GM12878 (cell line): Measurements from ENCODE around the gene E2F2. TPM values are rescaled to one million over a fixed set of nuclear protein-coding genes. Genes with fewer than 3 reads are reported as not detected.
A peak's percentile ranks its signal among the peaks of the same experiment; 100 is the strongest.

ENCODE experiments used
- ATAC-seq: fragments of 200-7000 bp; cut with Tn5 transposase; 3 replicates; pipeline ENCODE4 v1.9.1; 2020; ENCODE audit warnings: mild to moderate bottlenecking, moderate library complexity
- BruUV-seq: library from RNA; stranded (reverse); fragments of 400-500 nt; replicated peaks from 2 replicates; lab custom pipeline; 2021; lab: Mats Ljungman, UMichigan
- CTCF ChIA-PET: fragments of 300-600 bp; sonication (Branson Sonifier 250); formaldehyde crosslinking; extraction: SDS; loops from one replicate; lab custom pipeline; 2021; ENCODE audit warnings: inconsistent platforms; lab: Yijun Ruan, JAX
- POLR2A ChIA-PET: fragments of 350-600 bp; formaldehyde crosslinking; extraction: SDS; loops from one replicate; lab custom pipeline; 2021; ENCODE audit warnings: inconsistent platforms; lab: Charles Lee
- RAD21 ChIA-PET: fragments of 300-600 bp; sonication (Branson Sonifier 250); formaldehyde crosslinking; loops from one replicate; lab custom pipeline; 2023; ENCODE audit warnings: antibody characterized with exemption; ENCODE audit not compliant: unreplicated experiment; lab: Charles Lee
- SMC1A ChIA-PET: fragments of 300-600 bp; sonication (Branson Sonifier 250); formaldehyde crosslinking; loops from one replicate; lab custom pipeline; 2023; ENCODE audit not compliant: unreplicated experiment, uncharacterized antibody; lab: Charles Lee
- DNase-seq: peaks from one replicate; pipeline ENCODE4 v3.0.0-alpha.2; 2011; ENCODE audit warnings: low read depth, low spot score
- FAIRE-seq: peaks from 3 replicates; lab custom pipeline; 2011; peaks lifted over from hg19 to GRCh38; lab: Jason Lieb, UNC
- H2AFZ ChIP-seq: 2 replicates; pipeline ENCODE4 v1.6.0; 2011; ENCODE audit warnings: low read depth, low read length, control low read depth; ENCODE audit not compliant: control insufficient read depth
- H3K27ac ChIP-seq: 2 replicates; pipeline ENCODE4 v1.5.1; 2011; ENCODE audit warnings: control low read depth; ENCODE audit not compliant: control insufficient read depth, insufficient read depth
- H3K27me3 ChIP-seq, 2 experiments: replicated peaks in 1 of 2; 2 replicates each; pipeline versions ENCODE4 v1.6.0 to v1.6.1; 2011; ENCODE audit warnings: low read length in 1 of 2; ENCODE audit not compliant: control insufficient read depth in 2 of 2, insufficient read depth in 2 of 2
- H3K36me3 ChIP-seq, 2 experiments: 2 replicates each; pipeline ENCODE4 v1.5.1; 2011; ENCODE audit warnings: low read length in 1 of 2; ENCODE audit not compliant: control insufficient read depth in 2 of 2, insufficient read depth in 2 of 2
- H3K4me1 ChIP-seq: 2 replicates; pipeline ENCODE4 v1.6.1; 2011; ENCODE audit warnings: mild to moderate bottlenecking, low read length, moderate library complexity, mixed read lengths; ENCODE audit not compliant: control insufficient read depth, insufficient read depth
- H3K4me2 ChIP-seq: 2 replicates; pipeline ENCODE4 v1.6.0; 2011; ENCODE audit warnings: control low read depth; ENCODE audit not compliant: control insufficient read depth, insufficient read depth
- H3K4me3 ChIP-seq: fragments of 200-600 bp; sonication (generic); 2 replicates; pipeline ENCODE4 v1.5.1; 2016
- H3K79me2 ChIP-seq: 2 replicates; pipeline ENCODE4 v1.6.0; 2011; ENCODE audit warnings: low read length; ENCODE audit not compliant: control insufficient read depth, insufficient read depth
- H3K9ac ChIP-seq: 2 replicates; pipeline ENCODE4 v1.8.0; 2011; ENCODE audit warnings: low read length, control low read depth, mixed read lengths; ENCODE audit not compliant: control insufficient read depth, insufficient read depth
- H3K9me3 ChIP-seq: replicated peaks from 3 replicates; pipeline ENCODE4 v1.5.1; 2011; ENCODE audit warnings: mild to moderate bottlenecking, low read length; ENCODE audit not compliant: control insufficient read depth, insufficient read depth
- H4K20me1 ChIP-seq: 2 replicates; pipeline ENCODE4 v1.6.0; 2011; ENCODE audit not compliant: control insufficient read depth, insufficient read depth
- EGR1 ChIP-seq, 2 experiments: IDR thresholded peaks; 1 replicate in 1 of 2; 2 replicates in 1 of 2; pipeline ENCODE4 v1.6.1; 2011 to 2012; ENCODE audit warnings: low read depth in 2 of 2, low read length in 2 of 2, borderline replicate concordance in 1 of 2, mild to moderate bottlenecking in 1 of 2, moderate library complexity in 1 of 2
- NFXL1 ChIP-seq: fragments of 450-650 bp; IDR thresholded peaks from 2 replicates; pipeline ENCODE4 v1.6.1; 2017; ENCODE audit warnings: antibody characterized with exemption, mild to moderate bottlenecking, borderline replicate concordance
- WGBS: methylation state at CpG from one replicate; pipeline ENCODE4 v1.1.6; 2016; ENCODE audit warnings: low lambda C conversion rate; ENCODE audit not compliant: insufficient replicate concordance, insufficient coverage; ENCODE audit errors: missing lambda C conversion rate; 5-methylcytosine and 5-hydroxymethylcytosine counted together
- in situ Hi-C: fragments of 300-500 bp; cut with MboI; formaldehyde crosslinking; loops from 9 replicates; pipeline ENCODE4 v1.14.3; 2018; ENCODE audit warnings: mixed read lengths
- intact Hi-C: fragments of 100-400 bp; cut with micrococcal nuclease; formaldehyde crosslinking; loops from one replicate; pipeline ENCODE4 v1.14.2; 2022; ENCODE audit not compliant: unreplicated experiment
- polyA plus RNA-seq, 11 experiments: library from polyadenylated mRNA; depleted of rRNA in 4 of 11; unstranded in 6 of 11; stranded (reverse) in 5 of 11; fragments of >200 nt; fragmentation: Nextera tagmentation in 4 of 11; fragmentation: Illumina TruSeq in 1 of 11; extraction: Ambion mirVana in 4 of 11; extraction: Trizol in 1 of 11; gene quantifications; 1 replicate in 1 of 11; 2 replicates in 10 of 11; pipeline versions ENCODE4 v1.2.1 to v1.2.3, GENCODE V29; 2011 to 2016; ENCODE audit warnings: inconsistent platforms in 2 of 11, missing spikeins in 2 of 11, low read depth in 1 of 11
- total RNA-seq, 4 experiments: library from RNA; depleted of rRNA in 3 of 4; stranded (reverse); fragments of >200 nt in 3 of 4; fragmentation: Illumina TruSeq in 1 of 4; extraction: Trizol in 1 of 4; gene quantifications; 2 replicates each; pipeline versions ENCODE4 v1.2.1 to v1.2.3, GENCODE V29; 2013 to 2021
- TF ChIP-seq, protein P1 (sequence below): fragments of 450-650 bp; formaldehyde crosslinking; IDR thresholded peaks from 2 replicates; pipeline ENCODE4 v1.4.0; 2022; ENCODE audit warnings: mild to moderate bottlenecking, moderate library complexity
- TF ChIP-seq, protein P2 (sequence below): IDR thresholded peaks from 2 replicates; pipeline ENCODE4 v1.6.1; 2011; ENCODE audit warnings: low read depth, mild to moderate bottlenecking, low read length, moderate library complexity, borderline replicate concordance; ENCODE audit errors: extremely low read depth
- TF ChIP-seq, protein P3 (sequence below): fragments of 450-650 bp; conservative IDR thresholded peaks from 2 replicates; pipeline ENCODE4 v1.6.1; 2017; ENCODE audit warnings: mild to moderate bottlenecking, moderate library complexity

Gene E2F2
- total and polyA plus RNA-seq, 10 of the 15 experiments (the other 5 are each of a cell fraction or from before 2014, with no cell fraction given) = 3.8 to 27.2 (median 14.6) TPM

DNA sequence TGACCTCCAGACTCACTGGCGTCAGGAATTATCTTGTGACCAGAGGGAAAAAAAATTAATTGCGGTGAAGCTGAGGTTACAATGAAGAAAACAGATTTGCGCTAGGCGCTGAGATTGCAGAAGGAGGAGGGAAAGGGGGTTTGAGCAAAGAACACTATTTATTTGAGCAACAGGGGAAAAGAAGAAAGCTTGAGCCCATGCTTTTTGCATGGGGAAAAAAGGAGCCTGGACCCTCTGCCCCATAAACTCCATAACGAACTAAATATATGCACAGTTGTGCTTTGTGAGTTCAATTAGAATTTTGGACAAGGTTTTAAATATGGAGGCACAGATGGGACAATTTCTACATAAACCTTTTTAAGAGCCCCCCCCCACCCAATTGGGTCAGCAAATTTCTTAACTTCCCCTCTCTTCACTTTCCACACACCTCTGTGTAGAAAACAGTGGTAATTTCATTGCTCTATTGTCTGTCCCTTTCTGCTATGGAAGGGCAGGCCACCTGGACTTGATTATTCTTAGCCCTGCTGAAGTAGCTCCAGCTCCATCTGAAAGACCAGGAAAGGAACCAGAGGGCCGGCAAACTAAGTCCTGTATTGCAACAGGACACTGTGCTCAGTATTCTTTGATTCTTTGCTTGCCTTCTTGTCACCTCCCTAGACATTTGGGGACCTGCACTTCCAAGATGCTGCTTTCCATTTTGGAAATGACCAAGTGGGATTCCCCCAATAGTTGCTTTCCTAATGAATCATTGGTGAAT lies 29.1 kb upstream of the E2F2 start:
- H3K4me3 ChIP-seq = peak overlapping the region; percentile 96
- RAD21 ChIA-PET = interaction anchor here (1.2 to 21.6 kb wide), 7 partner anchors 10 to 76 kb away, joined by 4 to 561 read pairs (median 9); no protein-coding TSS in a partner anchor
- ATAC-seq (no peak), FAIRE-seq (no peak), DNase-seq (no peak)
- peak overlapping the region; percentile 61 for H3K27ac ChIP-seq
- no peaks in the 10 kb centered on the region for H3K36me3 ChIP-seq
- peak overlapping the region; percentile 3 for H2AFZ ChIP-seq
- SMC1A ChIA-PET = interaction anchor here (1.0 to 10.6 kb wide), 7 partner anchors 11 to 75 kb away, joined by 3 to 216 read pairs (median 4); no protein-coding TSS in a partner anchor
- H3K27me3 ChIP-seq = no peaks in the 10 kb centered on the region
- POLR2A ChIA-PET = interaction anchor here (0.5 to 9.2 kb wide), 13 partner anchors 8 to 177 kb away, joined by 3 to 206 read pairs (median 12); partner anchors contain the start of gene E2F2
- H3K4me1 ChIP-seq = peaks cover 45% of the 10 kb centered on the region
- intact Hi-C loops (loop anchor here (1.0 to 5.0 kb wide), 3 partner anchors 14 to 41 kb away; no protein-coding TSS in a partner anchor), in situ Hi-C loops (no loop called here)
- no peaks in the 10 kb centered on the region for H4K20me1 ChIP-seq
- TF ChIP-seq, protein P1, sequence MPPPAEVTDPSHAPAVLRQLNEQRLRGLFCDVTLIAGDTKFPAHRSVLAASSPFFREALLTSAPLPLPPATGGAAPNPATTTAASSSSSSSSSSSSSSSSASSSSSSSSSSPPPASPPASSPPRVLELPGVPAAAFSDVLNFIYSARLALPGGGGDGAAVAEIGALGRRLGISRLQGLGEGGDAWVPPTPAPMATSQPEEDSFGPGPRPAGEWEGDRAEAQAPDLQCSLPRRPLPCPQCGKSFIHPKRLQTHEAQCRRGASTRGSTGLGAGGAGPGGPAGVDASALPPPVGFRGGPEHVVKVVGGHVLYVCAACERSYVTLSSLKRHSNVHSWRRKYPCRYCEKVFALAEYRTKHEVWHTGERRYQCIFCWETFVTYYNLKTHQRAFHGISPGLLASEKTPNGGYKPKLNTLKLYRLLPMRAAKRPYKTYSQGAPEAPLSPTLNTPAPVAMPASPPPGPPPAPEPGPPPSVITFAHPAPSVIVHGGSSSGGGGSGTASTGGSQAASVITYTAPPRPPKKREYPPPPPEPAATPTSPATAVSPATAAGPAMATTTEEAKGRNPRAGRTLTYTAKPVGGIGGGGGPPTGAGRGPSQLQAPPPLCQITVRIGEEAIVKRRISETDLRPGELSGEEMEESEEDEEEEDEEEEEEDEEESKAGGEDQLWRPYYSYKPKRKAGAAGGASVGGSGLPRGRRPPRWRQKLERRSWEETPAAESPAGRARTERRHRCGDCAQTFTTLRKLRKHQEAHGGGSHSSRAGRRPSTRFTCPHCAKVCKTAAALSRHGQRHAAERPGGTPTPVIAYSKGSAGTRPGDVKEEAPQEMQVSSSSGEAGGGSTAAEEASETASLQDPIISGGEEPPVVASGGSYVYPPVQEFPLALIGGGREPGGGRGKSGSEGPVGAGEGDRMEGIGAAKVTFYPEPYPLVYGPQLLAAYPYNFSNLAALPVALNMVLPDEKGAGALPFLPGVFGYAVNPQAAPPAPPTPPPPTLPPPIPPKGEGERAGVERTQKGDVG (CRISPR knock-in tag) = no peak
- TF ChIP-seq NFXL1 (no peak), EGR1 (IDR thresholded peaks at IDR 0.05; ENCODE audit: borderline replicate concordance in 1 of 2, low read depth in 2 of 2, low read length in 2 of 2) (no peak)
- TF ChIP-seq, protein P2, sequence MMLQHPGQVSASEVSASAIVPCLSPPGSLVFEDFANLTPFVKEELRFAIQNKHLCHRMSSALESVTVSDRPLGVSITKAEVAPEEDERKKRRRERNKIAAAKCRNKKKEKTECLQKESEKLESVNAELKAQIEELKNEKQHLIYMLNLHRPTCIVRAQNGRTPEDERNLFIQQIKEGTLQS = no peak
- TF ChIP-seq, protein P3, sequence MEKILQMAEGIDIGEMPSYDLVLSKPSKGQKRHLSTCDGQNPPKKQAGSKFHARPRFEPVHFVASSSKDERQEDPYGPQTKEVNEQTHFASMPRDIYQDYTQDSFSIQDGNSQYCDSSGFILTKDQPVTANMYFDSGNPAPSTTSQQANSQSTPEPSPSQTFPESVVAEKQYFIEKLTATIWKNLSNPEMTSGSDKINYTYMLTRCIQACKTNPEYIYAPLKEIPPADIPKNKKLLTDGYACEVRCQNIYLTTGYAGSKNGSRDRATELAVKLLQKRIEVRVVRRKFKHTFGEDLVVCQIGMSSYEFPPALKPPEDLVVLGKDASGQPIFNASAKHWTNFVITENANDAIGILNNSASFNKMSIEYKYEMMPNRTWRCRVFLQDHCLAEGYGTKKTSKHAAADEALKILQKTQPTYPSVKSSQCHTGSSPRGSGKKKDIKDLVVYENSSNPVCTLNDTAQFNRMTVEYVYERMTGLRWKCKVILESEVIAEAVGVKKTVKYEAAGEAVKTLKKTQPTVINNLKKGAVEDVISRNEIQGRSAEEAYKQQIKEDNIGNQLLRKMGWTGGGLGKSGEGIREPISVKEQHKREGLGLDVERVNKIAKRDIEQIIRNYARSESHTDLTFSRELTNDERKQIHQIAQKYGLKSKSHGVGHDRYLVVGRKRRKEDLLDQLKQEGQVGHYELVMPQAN = no peak
- H3K9ac ChIP-seq = peak overlapping the region; percentile 55
- H3K79me2 ChIP-seq = peaks cover 19% of the 10 kb centered on the region
- peak overlapping the region; percentile 69 for H3K4me2 ChIP-seq
- 50% methylated on average over 6 of the region's 6 CpGs for WGBS
- H3K9me3 ChIP-seq = no peaks in the 10 kb centered on the region
- no TSS peak for BruUV-seq
- CTCF ChIA-PET = interaction anchor here (0.5 to 24.4 kb wide), 8 partner anchors 9 to 98 kb away, joined by 3 to 959 read pairs (median 4); no protein-coding TSS in a partner anchor
